Astrocyte (in vitro differentiated cells and primary cell): ENCODE data around the gene R3HCC1L.
"Not testable (repeated sequence)": the region's sequence is repeated elsewhere in the genome, so short reads cannot be mapped to it uniquely, and the experiment has no call there.

ENCODE experiments used
- CTCF ChIP-seq: IDR thresholded peaks from 2 replicates; pipeline ENCODE4 v1.5.1; 2011; ENCODE audit warnings: low read depth, mild to moderate bottlenecking, inconsistent platforms, low read length, moderate library complexity; ENCODE audit not compliant: insufficient read depth
- EZH2 ChIP-seq: IDR thresholded peaks from 2 replicates; pipeline ENCODE4 v1.6.1; 2012; ENCODE audit warnings: mild to moderate bottlenecking, low read length, inconsistent platforms; ENCODE audit not compliant: insufficient read depth

GRCh38 chr10:98228266-98228665 is 93.8 kb downstream of the R3HCC1L start:
- TF ChIP-seq CTCF, EZH2: not testable (repeated sequence)
